ENCODE measurements around the gene EMC7.
"Not testable (repeated sequence)": the region's sequence is repeated elsewhere in the genome, so short reads cannot be mapped to it uniquely, and the experiment has no call there.

DNA sequence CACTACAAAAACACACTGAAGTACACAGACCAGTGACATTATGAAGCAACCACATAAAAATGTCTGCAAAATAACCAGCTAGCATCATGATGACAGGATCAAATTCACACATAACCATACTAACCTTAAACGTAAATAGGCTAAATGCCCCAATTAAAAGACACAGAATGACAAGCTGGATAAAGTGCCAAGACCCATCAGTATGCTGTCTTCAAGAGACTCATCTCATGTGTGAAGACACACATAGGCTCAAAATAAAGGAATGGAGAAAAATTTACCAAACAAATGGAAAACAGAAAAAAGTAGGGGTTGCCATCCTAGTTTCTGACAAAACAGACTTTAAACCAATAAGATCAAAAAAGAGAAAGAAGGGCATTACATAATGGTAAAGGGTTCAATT is 51.3 kb downstream of the EMC7 start:
- TF ChIP-seq POLR2AphosphoS5 (IDR thresholded peaks at IDR 0.05; ENCODE audit: borderline replicate concordance, low read depth, low read length); EZH2 (IDR thresholded peaks at IDR 0.05); FOXP2 (optimal IDR thresholded peaks at IDR 0.05; ENCODE audit: control extremely low read depth, extremely low read length, insufficient read depth): not testable (repeated sequence)

All from SK-N-MC (cell line).